ENCODE data around the gene SLC6A4.

GRCh38 chr17:30211371-30211770 lies 24.1 kb downstream of the SLC6A4 start:
- TF ChIP-seq CTCF (IDR thresholded peaks at IDR 0.05) (no peak), POLR2A (IDR thresholded peaks at IDR 0.05) (no peak)
